NCI-H2081 treated with DMSO at 0.1 percent for 48 hours (cell line): ENCODE results near the gene SUPV3L1.
"Not testable (repeated sequence)": the region's sequence is repeated elsewhere in the genome, so short reads cannot be mapped to it uniquely, and the experiment has no call there.

Experiments
- DNase-seq: peaks from one replicate; lab custom pipeline; 2025; lab: John Stamatoyannopoulos, UW

SUPV3L1 gene

GRCh38 chr10:69230128-69230527, 50.1 kb downstream of the SUPV3L1 start:
- no peak for DNase-seq

GRCh38 chr10:69232252-69232651, 52.2 kb downstream of the SUPV3L1 start:
- no peak for DNase-seq

GRCh38 chr10:69232736-69233480, 52.9 kb downstream of the SUPV3L1 start:
- no peak for DNase-seq

DNA sequence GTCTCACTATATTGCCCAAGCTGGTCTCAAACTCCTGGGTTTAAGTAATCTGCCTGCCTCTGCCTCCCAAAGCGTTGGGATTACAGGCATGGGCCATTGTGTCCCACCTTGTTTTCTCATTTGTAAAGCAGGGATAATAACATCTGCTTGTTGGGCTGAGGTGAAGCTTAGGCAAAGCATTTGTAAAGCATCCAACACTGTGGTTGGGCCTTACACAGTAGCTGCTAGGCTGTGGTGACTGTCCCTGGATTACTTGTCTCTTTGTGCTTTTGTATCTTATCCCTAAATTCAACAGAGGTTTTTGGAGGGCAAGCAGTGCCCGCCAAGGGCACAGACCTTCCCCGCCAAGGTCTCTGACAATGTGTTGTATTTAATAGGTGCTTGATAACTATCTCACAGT, 54.4 kb downstream of the SUPV3L1 start:
- DNase-seq: no peak

DNA sequence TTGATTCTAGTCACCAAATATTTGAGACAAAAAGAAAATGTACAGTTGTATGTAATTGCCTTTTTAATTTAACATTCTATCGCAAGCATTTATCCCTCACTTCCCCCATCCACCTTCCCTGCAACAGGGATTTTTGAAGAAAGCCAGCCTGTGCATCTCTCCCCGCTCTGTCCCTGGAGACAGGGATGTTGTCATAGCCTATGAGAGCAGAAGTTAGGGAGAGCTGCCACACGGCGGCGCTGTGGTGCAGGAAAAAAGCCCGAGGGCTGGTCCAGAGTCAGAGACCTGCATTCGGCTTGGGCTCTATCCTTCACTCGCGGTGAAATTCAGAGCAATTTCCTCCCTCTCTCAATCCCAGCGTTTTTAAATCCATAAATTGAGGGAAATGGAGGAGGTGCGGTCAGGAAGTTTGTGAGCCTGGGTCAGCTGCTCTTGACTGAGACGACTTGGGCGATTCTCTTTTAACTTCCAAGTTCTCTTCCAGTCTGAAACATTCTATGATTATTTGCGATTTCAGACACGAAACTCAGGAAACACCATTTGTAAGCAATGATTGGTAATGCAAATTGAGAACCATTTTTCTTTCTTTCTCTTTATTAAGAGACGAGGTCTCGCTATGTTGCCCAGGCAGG, 57.6 kb downstream of the SUPV3L1 start:
- DNase-seq: no peak

DNA sequence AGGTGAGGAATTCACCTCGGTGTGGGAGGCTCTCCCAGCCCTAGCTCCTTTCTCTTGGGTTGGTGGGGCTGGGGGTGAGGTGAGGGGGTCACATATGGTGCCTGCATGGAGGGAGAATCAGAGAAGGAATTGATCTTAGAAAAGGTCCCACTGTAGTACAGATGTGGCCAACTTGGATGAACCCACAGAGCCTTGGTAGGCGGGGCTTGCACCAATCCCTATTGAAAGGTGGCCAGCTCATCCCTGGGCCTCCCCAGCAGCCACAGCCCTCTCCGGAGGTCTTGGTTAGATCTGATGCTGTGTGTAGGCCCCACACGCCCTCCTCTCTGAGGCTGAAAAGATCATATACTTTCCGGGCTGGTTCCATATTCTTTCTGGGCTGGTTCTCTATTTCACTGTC, 59.1 kb downstream of the SUPV3L1 start:
- no peak for DNase-seq

DNA sequence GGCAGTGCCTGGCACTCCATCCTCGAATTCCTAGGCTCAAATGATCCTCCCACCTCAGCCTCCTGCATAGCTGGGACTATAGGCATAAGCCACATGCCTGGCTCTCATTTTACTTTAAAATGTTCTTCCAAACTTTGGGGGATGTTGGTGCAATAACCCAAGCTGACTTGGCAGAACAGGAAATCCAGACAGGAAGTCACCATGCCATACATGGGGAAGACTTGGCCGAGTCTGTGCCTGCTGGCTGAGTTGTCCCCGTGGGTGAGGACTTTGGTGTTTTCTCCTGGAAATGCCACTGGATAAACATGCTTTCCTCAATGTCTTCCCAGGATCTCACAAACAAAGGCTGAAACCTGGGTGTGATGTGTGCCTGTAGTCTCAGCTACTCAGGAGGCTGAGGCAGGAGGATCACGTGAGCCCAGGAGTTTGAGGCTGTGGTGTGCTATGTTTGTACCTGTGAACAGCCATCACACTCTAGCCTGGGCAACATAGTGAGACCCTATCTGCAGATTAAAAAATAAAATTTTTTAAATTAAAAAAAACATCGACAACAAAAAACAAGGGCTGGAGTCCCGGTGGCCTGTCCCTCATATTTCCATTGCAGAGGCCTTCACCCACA, 59.9 kb downstream of the SUPV3L1 start:
- DNase-seq: no peak

- no peak for DNase-seq
These were observed 60.4 kb downstream of the SUPV3L1 start for GRCh38 chr10:69240455-69240854.

GRCh38 chr10:69241575-69241974, 61.5 kb downstream of the SUPV3L1 start:
- DNase-seq: no peak

DNA sequence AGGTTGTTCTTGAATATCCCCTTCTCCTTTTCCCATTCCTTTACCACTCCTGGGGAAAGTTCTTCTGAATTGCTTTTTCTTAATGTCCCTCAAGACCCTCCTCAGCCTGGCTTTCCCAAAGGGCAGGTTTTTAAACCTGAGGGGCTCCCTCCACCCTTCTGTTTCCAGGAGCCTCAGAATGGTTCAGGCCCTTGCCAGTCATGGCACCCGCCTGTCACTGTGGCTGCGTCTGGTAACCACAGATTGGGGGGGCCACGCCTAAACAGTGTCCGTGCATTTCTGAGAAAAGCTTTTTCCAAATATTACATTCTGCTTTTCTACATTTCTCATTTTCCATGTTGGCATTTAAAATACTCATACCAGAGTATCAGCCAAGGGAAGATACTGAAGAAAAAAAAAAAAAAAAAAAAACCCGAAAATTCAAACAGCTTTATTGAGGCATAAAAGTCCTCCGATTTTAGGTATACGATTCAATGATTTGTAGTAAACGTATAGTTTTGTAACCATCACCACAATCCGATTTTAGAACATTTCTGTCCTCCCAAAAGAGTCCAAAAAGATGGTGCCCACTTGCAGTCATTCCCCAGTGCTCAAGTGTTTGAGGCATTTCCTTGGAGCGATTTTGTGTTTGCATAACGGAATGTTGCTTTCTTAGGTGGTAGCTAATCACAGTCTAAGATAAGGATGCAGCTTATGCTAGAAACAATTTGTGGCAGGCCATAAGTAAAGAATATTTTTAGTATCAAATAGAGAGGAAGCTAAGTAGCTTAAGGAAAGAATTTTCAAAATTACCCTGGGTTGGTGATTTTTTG, 62.2 kb downstream of the SUPV3L1 start:
- no peak for DNase-seq

GRCh38 chr10:69242852-69243212, 62.8 kb downstream of the SUPV3L1 start:
- DNase-seq: no peak

DNA sequence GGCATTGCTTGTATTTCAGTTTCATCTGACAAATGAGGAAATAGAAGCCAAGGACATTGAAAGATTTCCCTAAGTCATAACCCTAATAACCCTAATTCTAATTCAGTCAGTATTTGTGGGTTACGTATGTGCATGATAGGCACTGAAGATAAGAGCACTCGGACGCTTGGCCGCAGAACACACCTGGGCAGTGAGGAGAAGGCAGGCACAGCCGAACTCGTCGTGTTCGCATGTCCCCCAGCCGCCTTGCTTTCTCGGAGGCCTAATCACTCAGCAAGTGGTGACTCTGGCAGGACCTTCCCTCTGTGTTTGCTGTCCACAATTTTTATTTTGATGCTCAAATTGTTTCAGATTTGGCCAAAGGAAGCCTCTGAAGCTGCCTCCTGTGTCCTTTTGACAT, 63.8 kb downstream of the SUPV3L1 start:
- DNase-seq: no peak

GRCh38 chr10:69246036-69246435, 66.0 kb downstream of the SUPV3L1 start:
- DNase-seq: no peak

DNA sequence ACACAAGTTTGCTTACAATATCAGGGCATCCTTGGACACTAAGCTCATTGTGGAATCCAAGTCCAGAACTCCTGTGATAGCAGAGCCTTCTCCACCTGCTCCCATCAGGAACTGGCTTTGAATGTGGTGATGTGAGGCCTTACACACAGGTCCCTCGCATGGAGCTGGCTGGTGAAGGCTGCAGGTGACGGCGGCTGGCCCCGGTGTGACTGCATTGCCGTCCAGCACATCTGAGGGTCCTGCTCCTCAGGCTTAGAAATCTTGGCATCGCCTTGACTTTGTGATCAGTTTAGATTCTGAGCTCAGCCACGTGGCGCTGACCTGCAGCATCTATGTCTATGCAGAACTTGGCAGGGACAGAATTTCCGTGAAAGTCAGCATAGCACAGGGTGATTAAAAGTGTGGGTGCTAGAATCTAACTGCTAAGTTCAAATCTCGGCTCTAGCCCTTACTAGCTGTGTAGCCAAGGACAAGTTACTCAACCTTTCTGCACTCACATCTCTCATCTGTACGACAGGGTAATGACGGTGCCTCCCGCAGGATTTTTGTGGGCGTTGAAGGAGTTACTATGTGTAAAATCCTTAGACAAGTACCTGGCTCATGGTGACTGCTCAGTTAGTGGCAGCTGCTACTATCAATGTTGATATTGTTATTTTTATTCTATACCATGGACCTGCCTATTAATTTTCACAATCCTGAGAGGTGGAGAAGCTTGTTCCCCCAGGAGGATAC, 66.7 kb downstream of the SUPV3L1 start:
- no peak for DNase-seq

DNA sequence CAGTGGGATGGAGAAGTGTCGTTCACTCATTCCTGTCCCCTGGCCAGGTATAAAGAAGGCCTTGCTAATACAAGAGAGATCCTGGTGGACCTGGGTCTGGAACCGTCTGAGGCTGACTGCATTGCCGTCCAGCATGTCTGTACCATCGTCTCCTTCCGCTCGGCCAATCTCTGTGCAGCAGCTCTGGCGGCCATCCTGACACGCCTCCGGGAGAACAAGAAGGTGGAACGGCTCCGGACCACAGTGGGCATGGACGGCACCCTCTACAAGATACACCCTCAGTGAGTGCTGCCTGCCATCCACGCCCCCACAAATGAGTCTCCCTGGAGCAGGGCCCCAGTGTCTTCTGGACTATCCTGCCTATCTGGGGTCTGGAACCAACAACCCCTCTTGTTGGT, 67.3 kb downstream of the SUPV3L1 start:
- no peak for DNase-seq

DNA sequence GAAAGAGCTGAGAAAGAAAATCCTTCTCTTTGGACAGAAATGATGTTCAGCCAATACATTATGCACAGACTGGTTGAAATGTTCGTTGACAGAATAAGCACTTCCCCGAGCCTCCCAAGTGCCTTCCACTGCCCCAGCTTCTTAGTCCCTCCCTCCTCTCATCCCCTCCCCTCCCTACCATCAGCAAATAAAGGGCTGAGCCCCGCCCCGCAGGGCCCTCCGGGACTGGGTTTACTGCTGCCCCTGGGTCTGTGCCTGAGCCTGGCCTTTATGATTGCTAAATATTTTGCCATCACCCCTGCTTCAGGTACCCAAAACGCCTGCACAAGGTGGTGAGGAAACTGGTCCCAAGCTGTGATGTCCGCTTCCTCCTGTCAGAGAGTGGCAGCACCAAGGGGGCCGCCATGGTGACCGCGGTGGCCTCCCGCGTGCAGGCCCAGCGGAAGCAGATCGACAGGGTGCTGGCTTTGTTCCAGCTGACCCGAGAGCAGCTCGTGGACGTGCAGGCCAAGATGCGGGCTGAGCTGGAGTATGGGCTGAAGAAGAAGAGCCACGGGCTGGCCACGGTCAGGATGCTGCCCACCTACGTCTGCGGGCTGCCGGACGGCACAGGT, 68.2 kb downstream of the SUPV3L1 start:
- DNase-seq: no peak

DNA sequence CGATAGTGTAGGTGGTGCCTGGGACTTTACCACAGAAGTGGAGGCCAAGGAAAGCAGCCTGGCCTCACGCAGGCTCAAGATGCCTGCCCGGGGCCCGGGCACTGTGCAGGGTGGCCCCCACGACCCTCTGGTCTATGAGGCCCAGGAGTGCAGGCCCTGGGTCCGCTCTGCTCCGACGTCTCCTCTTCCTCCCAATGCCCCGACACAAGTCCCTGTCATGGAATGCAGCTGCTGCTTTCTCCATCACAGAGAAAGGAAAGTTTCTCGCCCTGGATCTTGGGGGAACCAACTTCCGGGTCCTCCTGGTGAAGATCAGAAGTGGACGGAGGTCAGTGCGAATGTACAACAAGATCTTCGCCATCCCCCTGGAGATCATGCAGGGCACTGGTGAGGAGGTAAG, 70.0 kb downstream of the SUPV3L1 start:
- DNase-seq: no peak

DNA sequence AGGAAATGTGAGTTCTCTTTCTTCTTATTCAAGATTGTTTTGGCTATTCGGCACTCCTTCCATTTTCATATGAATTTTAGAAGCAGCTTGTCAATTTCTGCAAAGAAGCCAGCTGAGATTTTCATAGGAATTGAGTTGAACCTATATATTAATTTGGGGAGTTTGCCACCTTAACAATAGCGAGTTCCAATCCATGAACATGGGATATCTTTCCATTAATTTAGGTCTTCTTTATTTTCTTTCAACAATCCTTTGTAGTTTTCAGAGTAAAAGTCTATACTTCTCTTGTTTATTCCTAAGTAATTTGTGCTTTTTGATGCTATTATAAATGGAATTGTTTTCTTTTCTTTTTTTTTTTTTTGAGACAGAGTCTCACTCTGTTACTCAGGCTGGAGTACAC, 71.4 kb downstream of the SUPV3L1 start:
- DNase-seq: not testable (repeated sequence)

GRCh38 chr10:69253171-69253570, 73.1 kb downstream of the SUPV3L1 start:
- DNase-seq: no peak

DNA sequence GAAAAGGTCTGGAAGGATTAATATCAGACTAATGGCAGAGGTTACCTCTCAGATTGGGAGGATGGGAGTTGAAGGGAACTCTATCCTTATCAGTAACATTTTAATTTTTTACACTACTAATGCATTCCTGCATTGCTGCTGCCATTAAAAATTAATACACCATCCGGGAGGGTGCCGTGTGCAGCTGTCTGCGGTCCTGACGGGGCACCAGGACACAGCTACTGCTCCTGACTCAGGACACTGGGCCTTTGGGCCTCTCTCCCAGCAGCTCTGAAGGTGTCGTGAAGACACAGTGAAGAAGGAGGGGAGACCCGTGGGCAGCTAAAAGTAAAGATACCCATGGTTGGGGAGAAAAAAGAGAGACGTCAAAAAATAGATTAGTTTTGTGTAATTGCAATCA, 74.8 kb downstream of the SUPV3L1 start:
- DNase-seq: no peak
